COLO668 (cell line): ENCODE data around the gene UTP11.
"Not testable (repeated sequence)": the region's sequence is repeated elsewhere in the genome, so short reads cannot be mapped to it uniquely, and the experiment has no call there.

Experiments used
- DNase-seq: peaks from one replicate; lab custom pipeline; 2025; ENCODE audit not compliant: unreplicated experiment; lab: John Stamatoyannopoulos, UW

Gene UTP11, protein sequence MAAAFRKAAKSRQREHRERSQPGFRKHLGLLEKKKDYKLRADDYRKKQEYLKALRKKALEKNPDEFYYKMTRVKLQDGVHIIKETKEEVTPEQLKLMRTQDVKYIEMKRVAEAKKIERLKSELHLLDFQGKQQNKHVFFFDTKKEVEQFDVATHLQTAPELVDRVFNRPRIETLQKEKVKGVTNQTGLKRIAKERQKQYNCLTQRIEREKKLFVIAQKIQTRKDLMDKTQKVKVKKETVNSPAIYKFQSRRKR

DNA sequence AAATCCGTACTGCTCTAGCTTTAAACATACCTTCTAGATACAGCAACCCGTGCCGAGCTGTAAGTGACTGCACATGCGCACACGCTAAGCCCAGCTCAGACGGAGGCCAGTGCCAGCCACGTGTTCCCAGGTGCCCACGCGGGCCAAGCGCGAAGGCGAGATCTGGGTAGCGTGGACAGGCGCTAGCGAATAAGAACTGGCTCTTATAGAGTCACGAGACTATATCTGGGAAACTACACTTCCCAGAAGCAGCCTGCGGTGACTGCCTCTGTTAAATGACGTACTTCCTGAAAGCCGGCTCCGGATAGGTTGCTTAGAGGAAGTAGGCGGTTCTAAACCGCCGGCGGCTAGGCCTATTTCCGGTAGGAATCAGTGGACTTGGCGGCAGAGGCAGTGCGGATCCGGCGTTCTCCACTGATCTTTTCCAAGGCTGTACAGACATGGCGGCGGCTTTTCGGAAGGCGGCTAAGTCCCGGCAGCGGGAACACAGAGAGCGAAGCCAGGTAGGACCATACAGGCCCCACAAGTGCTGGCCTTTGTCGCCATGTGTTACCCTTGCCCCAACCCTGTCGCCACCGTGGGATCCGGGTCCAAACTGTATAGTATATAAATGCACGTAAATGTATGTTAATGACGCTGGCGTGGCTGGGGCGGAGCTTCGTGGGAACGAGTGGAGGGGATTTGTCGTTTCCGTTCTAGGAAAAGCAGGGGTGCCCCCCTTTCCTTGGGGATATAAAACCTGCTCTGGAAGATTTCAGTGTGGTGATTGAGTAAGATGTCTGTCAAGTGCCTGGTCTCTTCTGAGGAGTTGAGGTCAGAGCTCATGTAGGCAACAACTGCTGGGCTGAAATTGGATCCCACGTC lies at the start of gene UTP11:
Gene UTP11, plus strand, starts transcription at position 372 of the 864 bp plus-strand sequence. Its CDS starts 69 bp downstream, at position 441.
- peak; percentile 98 for DNase-seq

DNA sequence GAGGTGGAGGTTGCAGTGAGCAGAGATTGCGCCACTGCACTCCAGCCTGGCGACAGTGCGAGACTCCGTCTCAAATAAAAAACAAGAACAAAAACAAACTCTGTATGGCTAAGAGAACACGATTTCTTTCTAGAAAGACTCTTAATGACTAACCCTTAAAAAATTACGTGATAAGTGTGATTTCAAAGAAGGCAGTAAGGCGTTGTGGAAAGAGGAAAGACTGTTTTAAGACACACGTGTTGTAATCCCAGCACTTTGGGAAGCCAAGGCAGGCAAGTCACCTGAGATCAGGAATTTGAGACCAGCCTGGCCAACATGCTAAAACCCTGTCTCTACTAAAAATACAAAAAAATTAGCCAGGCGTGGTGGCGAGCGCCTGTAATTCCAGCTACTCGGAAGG lies 48.4 kb upstream of the UTP11 start:
- DNase-seq = not testable (repeated sequence)

DNA sequence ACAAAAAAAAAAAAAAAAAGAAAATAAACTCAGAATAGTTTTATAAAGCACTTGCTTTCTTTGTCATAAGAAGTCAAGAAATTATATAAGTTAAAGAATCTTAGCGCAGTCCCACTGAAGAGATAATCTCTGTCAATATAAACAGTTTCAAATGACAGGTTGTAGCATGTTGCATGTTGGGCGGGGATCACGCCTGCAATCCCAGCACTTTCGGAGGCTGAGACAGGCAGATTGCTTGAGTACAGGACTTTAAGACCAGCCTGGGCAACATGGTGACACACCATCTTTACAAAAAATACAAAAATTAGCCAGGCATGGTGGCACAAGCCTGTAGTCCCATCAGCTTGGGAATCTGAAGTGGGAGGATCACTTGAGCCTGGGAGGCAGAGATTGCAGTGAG lies 47.2 kb upstream of the UTP11 start:
- DNase-seq = no peak

DNA sequence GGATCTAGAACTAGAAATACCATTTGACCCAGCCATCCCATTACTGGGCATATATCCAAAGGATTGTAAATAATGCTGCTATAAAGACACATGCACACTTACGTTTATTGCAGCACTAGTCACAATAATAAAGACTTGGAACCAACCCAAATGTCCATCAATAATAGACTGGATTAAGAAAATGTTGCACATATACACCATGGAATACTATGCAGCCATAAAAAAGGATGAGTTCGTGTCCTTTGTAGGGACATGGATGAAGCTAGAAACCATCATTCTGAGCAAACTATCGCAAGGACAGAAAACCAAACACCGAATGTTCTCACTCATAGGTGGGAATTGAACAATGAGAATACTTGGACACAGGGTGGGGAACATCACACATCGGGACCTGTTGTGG lies 38.9 kb upstream of the UTP11 start:
- DNase-seq = not testable (repeated sequence)

DNA sequence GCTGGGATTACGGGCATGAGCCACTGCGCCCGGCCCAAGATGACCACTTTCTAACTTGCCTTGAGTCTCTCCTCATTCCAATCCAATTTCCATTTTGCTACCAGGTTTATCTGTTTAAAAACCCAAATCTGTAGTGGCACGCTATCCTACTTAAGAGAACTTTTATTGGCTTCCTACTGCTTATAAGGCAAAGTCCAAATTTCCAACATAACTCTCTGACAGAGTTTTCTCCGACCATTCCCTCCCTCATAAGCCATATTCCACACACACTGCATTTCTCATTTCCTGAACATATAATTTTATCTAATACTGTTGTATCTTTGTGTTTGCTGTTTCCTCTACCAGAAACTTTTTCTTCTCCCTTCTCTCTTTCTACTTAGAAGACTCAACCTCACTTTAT lies 38.0 kb upstream of the UTP11 start:
- DNase-seq = no peak

DNA sequence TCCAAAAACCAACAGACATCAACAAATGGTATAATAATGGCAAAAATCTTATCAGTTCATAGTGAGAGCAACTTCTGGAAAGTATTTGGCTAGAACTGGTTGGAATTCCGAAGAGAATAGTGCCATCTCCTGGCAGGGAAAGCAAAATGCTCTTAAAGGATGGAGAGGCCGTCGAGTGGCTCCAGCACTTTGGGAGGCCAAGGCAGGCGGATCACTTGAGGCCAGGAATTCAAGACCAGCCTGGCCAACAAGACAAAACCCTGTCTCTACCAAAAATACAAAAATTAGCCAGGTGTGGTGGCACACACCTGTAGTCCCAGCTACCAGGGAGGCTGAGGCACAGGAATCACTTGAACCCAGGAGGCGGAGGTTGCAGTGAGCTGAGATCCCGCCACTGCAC lies 37.5 kb upstream of the UTP11 start:
- peak; percentile 53 for DNase-seq

DNA sequence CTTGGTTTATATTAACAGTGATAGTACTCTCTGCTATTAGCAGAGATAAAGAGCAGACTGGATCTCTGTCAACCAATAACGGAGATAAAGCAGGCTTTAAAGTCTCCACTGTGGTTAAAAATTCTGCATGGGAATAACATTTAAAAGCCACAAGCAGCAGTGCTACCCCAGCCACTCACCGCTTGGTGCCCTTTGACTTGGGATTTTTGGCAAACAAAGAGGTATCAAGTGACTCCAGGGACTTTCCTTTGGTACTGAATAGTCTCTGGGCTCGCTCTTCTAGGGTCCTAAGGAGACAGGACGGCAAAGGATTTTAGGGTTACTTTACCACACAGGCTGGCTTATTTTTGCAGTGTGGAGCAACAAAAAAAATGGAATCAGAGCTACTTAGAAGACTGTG lies 34.0 kb upstream of the UTP11 start:
- DNase-seq = no peak

DNA sequence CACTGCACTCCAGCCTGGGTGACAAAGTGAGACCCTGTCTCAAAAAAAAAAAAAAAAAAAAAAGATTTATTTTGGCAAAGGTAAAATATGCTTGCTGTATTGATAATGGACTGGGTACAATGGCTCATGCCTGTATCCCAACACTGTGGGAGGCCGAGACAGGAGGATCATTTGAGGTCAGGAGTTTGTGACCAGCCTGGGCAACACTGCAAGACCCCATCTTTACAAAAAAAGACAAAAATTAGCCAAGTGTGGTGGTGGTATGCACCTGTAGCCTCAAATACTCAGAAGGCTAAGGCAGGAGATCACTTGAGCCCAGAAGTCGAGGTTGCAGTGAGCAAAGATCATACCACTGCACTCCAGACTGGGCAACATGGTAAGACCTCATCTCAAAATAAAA lies 29.0 kb upstream of the UTP11 start:
- DNase-seq = no peak

DNA sequence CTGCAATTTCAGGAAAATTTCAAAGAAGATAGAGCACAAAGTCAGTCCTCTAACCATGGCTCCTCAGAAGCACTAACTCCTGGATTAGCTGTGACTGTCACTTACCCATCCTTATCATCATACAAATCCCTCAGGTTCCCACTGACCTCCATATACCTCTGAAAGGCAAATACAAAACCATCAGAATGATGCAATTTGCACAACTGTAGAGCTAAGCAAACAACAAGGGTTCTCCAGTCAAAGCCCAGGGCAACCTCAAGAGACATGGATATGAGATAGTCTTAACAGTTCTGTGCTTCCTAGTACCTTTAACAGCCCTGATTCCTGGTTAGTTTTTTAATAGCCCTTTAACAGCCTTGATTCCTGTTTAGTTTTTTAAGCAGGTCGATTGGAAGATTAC lies 24.9 kb upstream of the UTP11 start:
- no peak for DNase-seq

DNA sequence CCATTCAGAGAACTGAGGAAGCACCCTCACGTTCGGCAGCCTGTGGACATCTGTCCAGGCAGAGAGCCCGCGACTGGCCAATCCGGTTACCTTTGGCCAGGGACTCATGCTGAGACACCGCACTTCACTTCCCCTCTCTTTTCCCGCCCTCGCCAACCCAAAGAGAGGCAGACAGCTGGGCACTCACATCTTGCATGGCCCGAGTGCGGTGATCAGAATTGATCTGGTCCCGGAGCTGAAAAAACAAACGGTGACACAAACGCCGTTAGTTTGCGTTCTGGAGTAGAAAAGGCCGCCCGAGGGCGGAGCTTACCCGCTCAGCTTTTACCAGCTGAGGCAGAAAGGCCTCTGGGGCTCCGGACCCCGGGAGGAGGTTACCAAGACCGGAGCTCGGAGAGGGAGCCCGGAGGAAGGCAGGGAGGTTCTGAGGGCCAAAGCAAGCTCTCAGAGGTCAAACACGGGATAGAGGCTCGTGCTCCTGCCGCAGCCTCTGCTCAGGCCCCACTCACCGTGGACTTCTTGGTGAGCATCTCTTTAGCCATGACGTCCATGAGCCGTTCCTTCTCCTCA lies 23.1 kb upstream of the UTP11 start:
- peak; percentile 75 for DNase-seq

DNA sequence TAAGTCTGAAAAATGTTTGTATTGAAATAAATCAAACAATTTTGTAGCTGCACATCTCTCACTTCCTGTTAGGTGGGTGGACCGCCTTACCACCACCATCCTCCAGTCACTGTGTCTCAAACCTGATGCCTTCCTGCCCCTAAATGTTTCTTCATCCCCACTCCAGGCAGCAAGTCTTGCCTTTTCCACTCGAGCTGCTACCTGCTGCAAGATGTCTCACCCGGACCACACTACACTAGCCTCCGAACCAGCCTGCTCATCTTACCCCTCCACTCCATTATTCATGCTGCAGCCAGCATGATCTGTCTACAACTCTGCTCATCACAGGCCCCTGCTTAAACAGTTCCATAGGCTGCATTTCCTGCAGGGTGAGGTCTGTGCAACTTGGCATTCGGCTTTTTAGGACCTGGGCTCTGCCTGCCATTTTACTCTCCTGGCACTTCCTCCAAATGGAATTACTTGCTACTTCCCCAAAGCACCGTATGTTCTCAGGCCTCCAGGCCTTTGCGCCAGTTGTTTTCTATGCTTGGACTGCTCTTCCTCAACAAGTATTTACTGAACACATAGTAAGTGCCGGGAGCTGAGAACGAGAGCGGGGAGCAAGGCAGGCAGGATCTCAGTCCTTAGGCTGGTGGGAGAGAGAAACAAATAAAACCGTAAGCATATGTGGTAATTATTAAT lies 17.5 kb upstream of the UTP11 start:
- DNase-seq = no peak

DNA sequence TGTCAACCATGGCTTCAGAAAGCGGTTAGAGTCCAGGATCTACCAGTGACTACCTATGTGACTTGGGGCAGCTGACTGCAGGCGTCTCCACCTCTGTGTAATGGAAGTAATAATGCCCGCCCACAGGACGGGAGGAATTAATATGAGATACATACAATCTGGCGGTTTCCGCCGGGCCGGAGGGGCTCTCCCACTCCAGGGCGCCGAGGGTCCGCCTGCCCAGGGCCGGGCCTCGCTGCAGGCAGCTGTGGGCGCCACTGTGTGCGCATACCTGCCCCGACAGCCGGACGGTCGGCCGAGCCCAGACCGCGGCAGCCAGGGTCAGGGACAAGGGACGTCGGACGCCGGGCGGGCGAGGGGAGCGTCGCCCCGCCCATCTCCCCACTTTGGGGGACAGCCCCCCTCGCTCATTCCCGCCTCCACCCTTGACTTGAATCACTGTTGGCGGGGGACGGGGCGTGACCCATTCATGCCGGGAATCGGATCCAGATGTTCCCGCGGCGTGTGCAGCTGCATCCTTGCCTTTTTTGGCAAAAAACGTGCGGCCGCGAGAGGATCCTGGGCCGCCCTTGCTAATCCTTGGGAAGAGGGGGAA lies 16.7 kb upstream of the UTP11 start:
- DNase-seq = peak; percentile 49

DNA sequence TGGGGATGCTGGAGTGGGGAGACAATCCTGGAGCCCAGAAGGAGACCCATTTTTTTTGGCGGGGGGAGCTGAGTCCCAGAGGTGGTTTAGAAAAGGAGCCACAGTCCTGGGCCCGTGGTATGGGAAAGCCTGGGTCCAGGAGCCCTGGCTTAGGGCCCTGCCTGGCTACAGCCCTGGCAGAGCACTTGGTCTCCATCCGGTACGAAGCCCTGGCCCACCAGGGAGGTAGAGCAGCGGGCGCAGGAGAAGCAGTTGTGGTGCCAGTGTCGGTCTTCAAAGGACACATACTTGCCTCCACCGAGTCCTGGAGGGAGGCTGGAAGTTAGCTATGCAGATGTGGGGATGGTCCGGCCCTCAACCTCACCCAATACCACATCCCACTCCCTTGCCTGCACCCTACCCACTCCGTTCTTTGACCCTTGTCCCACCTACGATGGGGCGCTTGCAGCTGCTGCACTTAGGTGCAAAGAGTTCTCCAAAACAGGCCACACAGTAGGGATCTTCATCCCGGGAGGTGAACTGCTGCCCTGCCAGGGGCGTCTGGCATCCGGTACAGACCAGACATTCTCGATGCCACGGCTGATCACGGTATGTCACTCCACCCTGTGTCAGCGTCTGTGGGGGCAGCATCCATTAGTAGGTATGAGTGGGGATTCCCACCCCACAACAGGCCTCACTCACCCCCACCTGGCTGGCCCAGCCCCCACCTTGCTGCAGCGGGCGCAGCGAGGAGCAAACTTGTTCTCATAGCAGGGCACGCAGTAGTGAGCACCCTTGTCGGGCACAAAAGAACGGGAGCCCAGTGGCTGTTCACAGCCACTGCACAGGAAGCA lies 15.1 kb upstream of the UTP11 start:
- DNase-seq = no peak

DNA sequence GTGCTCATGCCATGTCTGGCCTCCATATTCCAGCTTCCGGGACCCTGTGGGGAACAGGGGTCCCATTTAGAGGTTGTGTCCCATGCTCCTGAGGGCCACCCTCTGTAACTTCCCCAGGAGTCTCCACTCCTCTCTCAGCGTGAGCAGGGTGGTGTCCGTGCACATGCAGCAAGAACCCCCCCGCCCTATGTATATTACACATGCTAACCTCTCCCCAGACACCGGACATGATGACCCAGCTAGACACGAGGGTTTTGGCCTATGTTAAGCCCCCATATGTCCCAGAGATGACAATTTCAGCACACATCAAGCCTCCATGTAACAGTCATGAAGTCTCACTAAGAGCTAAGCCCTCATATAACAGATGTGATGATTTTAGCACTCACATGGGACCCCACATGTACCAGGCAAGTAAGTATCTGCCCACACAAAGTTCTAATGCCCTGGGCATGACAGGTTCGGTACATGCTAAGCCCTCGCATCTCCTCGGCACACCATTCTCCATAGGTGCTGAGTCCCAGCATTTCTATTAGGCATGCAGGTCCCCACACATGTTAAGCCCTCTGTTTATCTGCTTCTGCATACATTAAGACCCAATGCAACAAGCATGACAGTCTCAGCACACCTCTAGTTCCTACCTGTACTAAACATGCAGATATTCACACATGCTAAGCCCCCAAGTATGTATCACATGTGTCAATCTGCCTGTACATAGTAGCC lies 14.3 kb upstream of the UTP11 start:
- DNase-seq = no peak

DNA sequence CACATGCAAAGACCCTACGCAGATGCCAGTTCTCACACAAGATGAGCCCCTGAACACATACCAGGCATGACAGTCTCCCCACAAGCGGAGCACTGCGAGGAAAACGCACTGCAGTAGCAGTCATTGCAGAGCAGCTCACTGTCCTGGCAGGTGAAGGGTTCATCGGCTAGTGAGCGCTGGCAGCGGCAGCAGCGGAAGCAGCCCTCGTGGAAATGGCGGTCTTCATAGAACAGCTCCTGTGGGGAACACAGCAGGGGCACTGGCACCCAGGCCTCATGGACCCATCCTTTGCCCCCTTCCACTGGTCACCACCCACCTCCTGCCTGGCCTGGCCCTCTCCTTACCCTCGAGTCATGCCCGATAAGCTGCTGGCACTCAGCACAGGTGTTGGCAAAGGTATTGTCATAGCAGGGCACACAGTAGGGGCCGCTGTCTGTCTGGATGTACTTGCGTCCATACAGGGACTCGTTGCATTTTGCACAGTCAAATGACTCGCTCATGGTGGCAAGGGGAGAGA lies 13.6 kb upstream of the UTP11 start:
- no peak for DNase-seq

DNA sequence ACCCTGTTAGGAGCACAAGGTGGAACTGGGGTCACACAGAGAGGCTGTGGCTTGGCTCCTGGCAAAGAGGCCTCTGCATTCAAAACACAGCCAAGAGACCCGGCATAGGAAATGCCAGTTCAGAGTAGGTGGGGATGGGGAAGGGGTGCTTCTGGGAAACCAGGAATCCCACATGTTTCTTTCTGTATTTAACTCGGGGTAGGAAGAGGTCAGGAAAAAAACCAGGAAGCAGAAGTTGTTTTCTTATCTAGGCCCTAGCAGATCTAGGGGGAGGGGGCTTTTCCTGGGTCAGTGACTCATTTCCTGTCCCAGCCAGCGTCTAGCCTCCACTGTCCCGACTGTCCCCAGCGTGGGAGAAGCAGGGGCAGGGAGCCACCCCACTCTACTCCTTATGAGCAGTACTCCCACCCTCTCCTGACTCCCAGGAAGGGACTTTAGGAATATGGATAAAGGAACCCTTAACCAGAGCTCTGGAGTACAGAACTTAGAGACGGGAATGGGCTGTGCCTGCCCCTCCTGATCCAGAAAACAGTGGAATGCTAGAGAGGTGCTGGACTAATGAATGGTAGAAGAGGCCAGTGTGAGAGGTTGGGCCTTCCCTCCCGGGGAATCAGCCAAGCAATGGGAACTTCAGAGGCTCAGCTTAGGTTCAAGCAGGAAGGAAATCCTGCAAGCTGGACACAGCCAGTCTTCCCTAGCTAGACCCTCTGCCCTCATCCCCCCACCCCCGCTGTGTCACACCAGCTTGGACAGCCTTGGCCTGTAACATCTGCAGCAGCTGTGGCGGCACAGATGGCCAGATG lies 12.9 kb upstream of the UTP11 start:
- peak; percentile 27 for DNase-seq

DNA sequence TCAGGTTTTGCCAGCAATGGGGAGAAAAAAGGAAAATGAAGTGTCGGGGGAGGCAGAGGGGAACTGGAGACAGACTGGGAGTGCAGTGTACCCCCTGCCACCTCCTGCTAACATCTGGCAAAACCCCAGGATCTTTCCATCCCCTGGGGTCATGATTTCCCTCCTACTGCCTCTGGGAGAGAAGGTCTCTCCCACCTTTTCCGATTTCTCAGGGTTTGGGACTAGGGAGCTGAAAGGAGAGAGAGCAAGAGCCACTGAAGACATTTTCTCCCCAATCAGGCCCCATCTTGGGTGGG lies 12.4 kb upstream of the UTP11 start:
- no peak for DNase-seq

DNA sequence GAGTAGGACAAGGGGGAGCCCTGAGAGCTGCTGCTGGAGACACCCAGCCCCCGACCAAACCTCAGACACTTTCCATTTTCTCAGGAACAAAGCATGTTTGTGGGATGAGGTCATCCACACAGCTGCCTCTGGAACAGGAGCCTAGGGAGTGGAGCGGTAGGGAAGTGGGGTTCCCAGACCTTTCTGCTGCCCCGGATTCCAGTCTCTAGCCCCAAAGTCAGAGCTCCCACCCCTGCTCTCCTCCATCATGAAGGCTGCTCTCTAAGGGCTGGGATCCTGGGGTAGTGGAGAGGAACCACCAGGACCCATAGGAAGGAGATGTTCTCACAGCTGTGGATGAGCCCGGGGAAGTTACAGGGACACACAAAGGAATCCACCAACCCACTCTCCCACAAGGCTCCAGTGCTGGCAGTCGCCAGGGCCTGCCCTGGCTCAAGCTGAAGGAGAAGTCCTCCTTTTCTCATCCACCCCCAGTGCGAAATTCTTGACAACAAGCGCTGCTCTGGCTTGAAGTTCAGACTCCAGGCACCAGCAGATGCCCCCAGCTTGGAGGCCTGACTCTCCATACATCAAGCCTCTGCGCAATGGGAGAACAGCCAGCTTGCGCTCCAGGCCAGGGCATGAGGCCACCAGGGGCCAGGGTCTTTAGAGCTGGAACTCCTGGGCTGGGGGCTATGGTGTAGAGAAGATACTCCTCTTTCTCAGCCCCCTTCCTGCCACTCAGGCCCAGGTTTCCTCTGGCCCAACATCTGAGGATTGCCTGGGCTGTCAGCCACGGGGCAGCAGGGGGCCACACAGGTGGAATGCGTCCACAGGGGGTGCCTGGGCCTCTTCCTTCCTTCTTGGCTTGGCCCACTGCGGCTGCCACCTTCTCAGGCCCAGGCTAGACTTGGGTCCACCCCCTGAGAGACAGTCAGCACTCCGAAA lies 11.7 kb upstream of the UTP11 start:
- DNase-seq = no peak
